GM12878 (cell line): ENCODE data around the gene TSPAN5. TPM values are rescaled to one million over a fixed set of nuclear protein-coding genes. Genes with fewer than 3 reads are reported as not detected.

Experiments
- ATAC-seq: fragments of 200-7000 bp; cut with Tn5 transposase; 3 replicates; pipeline ENCODE4 v1.9.1; 2020; ENCODE audit warnings: mild to moderate bottlenecking, moderate library complexity
- BruUV-seq: library from RNA; stranded (reverse); fragments of 400-500 nt; replicated peaks from 2 replicates; lab custom pipeline; 2021; lab: Mats Ljungman, UMichigan
- CTCF ChIA-PET: fragments of 300-600 bp; sonication (Branson Sonifier 250); formaldehyde crosslinking; extraction: SDS; loops from one replicate; lab custom pipeline; 2021; ENCODE audit warnings: inconsistent platforms; lab: Yijun Ruan, JAX
- POLR2A ChIA-PET: fragments of 350-600 bp; formaldehyde crosslinking; extraction: SDS; loops from one replicate; lab custom pipeline; 2021; ENCODE audit warnings: inconsistent platforms; lab: Charles Lee
- RAD21 ChIA-PET: fragments of 300-600 bp; sonication (Branson Sonifier 250); formaldehyde crosslinking; loops from one replicate; lab custom pipeline; 2023; ENCODE audit warnings: antibody characterized with exemption; ENCODE audit not compliant: unreplicated experiment; lab: Charles Lee
- SMC1A ChIA-PET: fragments of 300-600 bp; sonication (Branson Sonifier 250); formaldehyde crosslinking; loops from one replicate; lab custom pipeline; 2023; ENCODE audit not compliant: unreplicated experiment, uncharacterized antibody; lab: Charles Lee
- DNase-seq: peaks from one replicate; pipeline ENCODE4 v3.0.0-alpha.2; 2011; ENCODE audit warnings: low read depth, low spot score
- FAIRE-seq: peaks from 3 replicates; lab custom pipeline; 2011; peaks lifted over from hg19 to GRCh38; lab: Jason Lieb, UNC
- H2AFZ ChIP-seq: 2 replicates; pipeline ENCODE4 v1.6.0; 2011; ENCODE audit warnings: low read depth, low read length, control low read depth; ENCODE audit not compliant: control insufficient read depth
- H3K27ac ChIP-seq: 2 replicates; pipeline ENCODE4 v1.5.1; 2011; ENCODE audit warnings: control low read depth; ENCODE audit not compliant: control insufficient read depth, insufficient read depth
- H3K27me3 ChIP-seq, 2 experiments: replicated peaks in 1 of 2; 2 replicates each; pipeline versions ENCODE4 v1.6.0 to v1.6.1; 2011; ENCODE audit warnings: low read length in 1 of 2; ENCODE audit not compliant: control insufficient read depth in 2 of 2, insufficient read depth in 2 of 2
- H3K36me3 ChIP-seq, 2 experiments: 2 replicates each; pipeline ENCODE4 v1.5.1; 2011; ENCODE audit warnings: low read length in 1 of 2; ENCODE audit not compliant: control insufficient read depth in 2 of 2, insufficient read depth in 2 of 2
- H3K4me1 ChIP-seq: 2 replicates; pipeline ENCODE4 v1.6.1; 2011; ENCODE audit warnings: mild to moderate bottlenecking, low read length, moderate library complexity, mixed read lengths; ENCODE audit not compliant: control insufficient read depth, insufficient read depth
- H3K4me2 ChIP-seq: 2 replicates; pipeline ENCODE4 v1.6.0; 2011; ENCODE audit warnings: control low read depth; ENCODE audit not compliant: control insufficient read depth, insufficient read depth
- H3K4me3 ChIP-seq: fragments of 200-600 bp; sonication (generic); 2 replicates; pipeline ENCODE4 v1.5.1; 2016
- H3K79me2 ChIP-seq: 2 replicates; pipeline ENCODE4 v1.6.0; 2011; ENCODE audit warnings: low read length; ENCODE audit not compliant: control insufficient read depth, insufficient read depth
- H3K9ac ChIP-seq: 2 replicates; pipeline ENCODE4 v1.8.0; 2011; ENCODE audit warnings: low read length, control low read depth, mixed read lengths; ENCODE audit not compliant: control insufficient read depth, insufficient read depth
- H3K9me3 ChIP-seq: replicated peaks from 3 replicates; pipeline ENCODE4 v1.5.1; 2011; ENCODE audit warnings: mild to moderate bottlenecking, low read length; ENCODE audit not compliant: control insufficient read depth, insufficient read depth
- H4K20me1 ChIP-seq: 2 replicates; pipeline ENCODE4 v1.6.0; 2011; ENCODE audit not compliant: control insufficient read depth, insufficient read depth
- ETV6 ChIP-seq, 2 experiments: fragments of 450-650 bp in 1 of 2; IDR thresholded peaks in 1 of 2; conservative IDR thresholded peaks in 1 of 2; 2 replicates each; pipeline ENCODE4 v1.6.1; 2014; ENCODE audit warnings: antibody characterized with exemption in 1 of 2, borderline replicate concordance in 1 of 2, low read depth in 1 of 2, mild to moderate bottlenecking in 1 of 2, moderate library complexity in 1 of 2
- FOS ChIP-seq: IDR thresholded peaks from 3 replicates; pipeline ENCODE4 v1.6.1; 2011; ENCODE audit warnings: borderline replicate concordance; ENCODE audit not compliant: insufficient read length; ENCODE audit errors: extremely low read depth
- NR2F1 ChIP-seq: fragments of 450-650 bp; conservative IDR thresholded peaks from 2 replicates; pipeline ENCODE4 v1.6.1; 2017; ENCODE audit warnings: mild to moderate bottlenecking
- POLR2AphosphoS5 ChIP-seq: IDR thresholded peaks from 2 replicates; pipeline ENCODE4 v1.6.1; 2011; ENCODE audit warnings: mild to moderate bottlenecking, low read length, inconsistent platforms
- SREBF1 ChIP-seq: IDR thresholded peaks from 2 replicates; pipeline ENCODE4 v1.6.1; 2012; ENCODE audit warnings: mild to moderate bottlenecking, low read length
- ZNF622 ChIP-seq: fragments of 450-650 bp; IDR thresholded peaks from 2 replicates; pipeline ENCODE4 v1.6.1; 2017; ENCODE audit warnings: mild to moderate bottlenecking, inconsistent platforms
- WGBS: methylation state at CpG from one replicate; pipeline ENCODE4 v1.1.6; 2016; ENCODE audit warnings: low lambda C conversion rate; ENCODE audit not compliant: insufficient replicate concordance, insufficient coverage; ENCODE audit errors: missing lambda C conversion rate; 5-methylcytosine and 5-hydroxymethylcytosine counted together
- in situ Hi-C: fragments of 300-500 bp; cut with MboI; formaldehyde crosslinking; loops from 9 replicates; pipeline ENCODE4 v1.14.3; 2018; ENCODE audit warnings: mixed read lengths
- intact Hi-C: fragments of 100-400 bp; cut with micrococcal nuclease; formaldehyde crosslinking; loops from one replicate; pipeline ENCODE4 v1.14.2; 2022; ENCODE audit not compliant: unreplicated experiment
- polyA plus RNA-seq, 11 experiments: library from polyadenylated mRNA; depleted of rRNA in 4 of 11; unstranded in 6 of 11; stranded (reverse) in 5 of 11; fragments of >200 nt; fragmentation: Nextera tagmentation in 4 of 11; fragmentation: Illumina TruSeq in 1 of 11; extraction: Ambion mirVana in 4 of 11; extraction: Trizol in 1 of 11; gene quantifications; 1 replicate in 1 of 11; 2 replicates in 10 of 11; pipeline versions ENCODE4 v1.2.1 to v1.2.3, GENCODE V29; 2011 to 2016; ENCODE audit warnings: inconsistent platforms in 2 of 11, missing spikeins in 2 of 11, low read depth in 1 of 11
- total RNA-seq, 4 experiments: library from RNA; depleted of rRNA in 3 of 4; stranded (reverse); fragments of >200 nt in 3 of 4; fragmentation: Illumina TruSeq in 1 of 4; extraction: Trizol in 1 of 4; gene quantifications; 2 replicates each; pipeline versions ENCODE4 v1.2.1 to v1.2.3, GENCODE V29; 2013 to 2021
- TF ChIP-seq, protein P1 (sequence below): fragments of 450-650 bp; IDR thresholded peaks from 2 replicates; pipeline ENCODE4 v1.6.1; 2017; ENCODE audit warnings: mild to moderate bottlenecking
- TF ChIP-seq, protein P2 (sequence below), 3 experiments: IDR thresholded peaks in 2 of 3; conservative IDR thresholded peaks in 1 of 3; 2 replicates each; pipeline ENCODE4 v1.5.1; 2011; ENCODE audit warnings: low read depth in 3 of 3, low read length in 3 of 3, mild to moderate bottlenecking in 3 of 3, control low read depth in 2 of 3, moderate library complexity in 2 of 3, inconsistent platforms in 1 of 3, mixed read lengths in 1 of 3; ENCODE audit not compliant: control insufficient read depth in 2 of 3, insufficient read depth in 1 of 3; ENCODE audit errors: extremely low read depth in 1 of 3
- TF ChIP-seq, protein P3 (sequence below): IDR thresholded peaks from 2 replicates; pipeline ENCODE4 v1.6.1; 2011; ENCODE audit warnings: low read depth, low read length, improper control_type of control experiment, borderline replicate concordance

The TSPAN5 gene
- total and polyA plus RNA-seq, 10 of the 15 experiments (the other 5 are each of a cell fraction or from before 2014, with no cell fraction given): 0.09 to 8.2 (median 0.27) TPM

DNA sequence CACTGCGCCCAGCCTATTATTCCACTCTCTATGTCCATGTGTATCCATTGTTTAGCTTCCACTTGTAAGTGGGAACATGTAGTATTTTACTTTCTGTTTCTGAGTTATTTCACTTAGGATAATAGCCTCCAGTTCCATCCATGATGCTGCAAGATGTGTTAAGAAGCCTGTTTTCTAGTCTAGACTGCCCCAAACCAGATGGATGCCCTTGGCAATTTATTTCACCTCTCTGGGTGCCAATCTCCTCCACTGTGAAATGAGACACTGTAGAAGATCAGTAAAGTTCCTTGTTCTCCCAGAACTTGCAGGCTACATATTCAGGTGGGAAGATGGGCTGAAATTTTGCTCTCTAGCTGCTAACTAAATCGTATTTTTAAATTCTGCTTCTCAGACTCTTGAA lies 72.8 kb downstream of the TSPAN5 start (continued):
- TF ChIP-seq, protein P1, sequence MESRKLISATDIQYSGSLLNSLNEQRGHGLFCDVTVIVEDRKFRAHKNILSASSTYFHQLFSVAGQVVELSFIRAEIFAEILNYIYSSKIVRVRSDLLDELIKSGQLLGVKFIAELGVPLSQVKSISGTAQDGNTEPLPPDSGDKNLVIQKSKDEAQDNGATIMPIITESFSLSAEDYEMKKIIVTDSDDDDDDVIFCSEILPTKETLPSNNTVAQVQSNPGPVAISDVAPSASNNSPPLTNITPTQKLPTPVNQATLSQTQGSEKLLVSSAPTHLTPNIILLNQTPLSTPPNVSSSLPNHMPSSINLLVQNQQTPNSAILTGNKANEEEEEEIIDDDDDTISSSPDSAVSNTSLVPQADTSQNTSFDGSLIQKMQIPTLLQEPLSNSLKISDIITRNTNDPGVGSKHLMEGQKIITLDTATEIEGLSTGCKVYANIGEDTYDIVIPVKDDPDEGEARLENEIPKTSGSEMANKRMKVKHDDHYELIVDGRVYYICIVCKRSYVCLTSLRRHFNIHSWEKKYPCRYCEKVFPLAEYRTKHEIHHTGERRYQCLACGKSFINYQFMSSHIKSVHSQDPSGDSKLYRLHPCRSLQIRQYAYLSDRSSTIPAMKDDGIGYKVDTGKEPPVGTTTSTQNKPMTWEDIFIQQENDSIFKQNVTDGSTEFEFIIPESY: no peak
- TF ChIP-seq, protein P2, sequence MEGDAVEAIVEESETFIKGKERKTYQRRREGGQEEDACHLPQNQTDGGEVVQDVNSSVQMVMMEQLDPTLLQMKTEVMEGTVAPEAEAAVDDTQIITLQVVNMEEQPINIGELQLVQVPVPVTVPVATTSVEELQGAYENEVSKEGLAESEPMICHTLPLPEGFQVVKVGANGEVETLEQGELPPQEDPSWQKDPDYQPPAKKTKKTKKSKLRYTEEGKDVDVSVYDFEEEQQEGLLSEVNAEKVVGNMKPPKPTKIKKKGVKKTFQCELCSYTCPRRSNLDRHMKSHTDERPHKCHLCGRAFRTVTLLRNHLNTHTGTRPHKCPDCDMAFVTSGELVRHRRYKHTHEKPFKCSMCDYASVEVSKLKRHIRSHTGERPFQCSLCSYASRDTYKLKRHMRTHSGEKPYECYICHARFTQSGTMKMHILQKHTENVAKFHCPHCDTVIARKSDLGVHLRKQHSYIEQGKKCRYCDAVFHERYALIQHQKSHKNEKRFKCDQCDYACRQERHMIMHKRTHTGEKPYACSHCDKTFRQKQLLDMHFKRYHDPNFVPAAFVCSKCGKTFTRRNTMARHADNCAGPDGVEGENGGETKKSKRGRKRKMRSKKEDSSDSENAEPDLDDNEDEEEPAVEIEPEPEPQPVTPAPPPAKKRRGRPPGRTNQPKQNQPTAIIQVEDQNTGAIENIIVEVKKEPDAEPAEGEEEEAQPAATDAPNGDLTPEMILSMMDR (IDR thresholded peaks at IDR 0.05 in 2 of 3, conservative IDR thresholded peaks at IDR 0.05 in 1 of 3; ENCODE audit: control insufficient read depth in 2 of 3, extremely low read depth in 1 of 3, insufficient read depth in 1 of 3, low read depth in 3 of 3, low read length in 3 of 3): no peak
- TF ChIP-seq SREBF1: no peak
- no peak for TF ChIP-seq FOS
- TF ChIP-seq POLR2AphosphoS5: no peak
- TF ChIP-seq ETV6 (conservative IDR thresholded peaks at IDR 0.05 in 1 of 2, IDR thresholded peaks at IDR 0.05 in 1 of 2; ENCODE audit: borderline replicate concordance in 1 of 2, low read depth in 1 of 2): no peak
- TF ChIP-seq, protein P3, sequence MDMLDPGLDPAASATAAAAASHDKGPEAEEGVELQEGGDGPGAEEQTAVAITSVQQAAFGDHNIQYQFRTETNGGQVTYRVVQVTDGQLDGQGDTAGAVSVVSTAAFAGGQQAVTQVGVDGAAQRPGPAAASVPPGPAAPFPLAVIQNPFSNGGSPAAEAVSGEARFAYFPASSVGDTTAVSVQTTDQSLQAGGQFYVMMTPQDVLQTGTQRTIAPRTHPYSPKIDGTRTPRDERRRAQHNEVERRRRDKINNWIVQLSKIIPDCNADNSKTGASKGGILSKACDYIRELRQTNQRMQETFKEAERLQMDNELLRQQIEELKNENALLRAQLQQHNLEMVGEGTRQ: no peak
- TF ChIP-seq, all 136 proteins: peak for 0

DNA sequence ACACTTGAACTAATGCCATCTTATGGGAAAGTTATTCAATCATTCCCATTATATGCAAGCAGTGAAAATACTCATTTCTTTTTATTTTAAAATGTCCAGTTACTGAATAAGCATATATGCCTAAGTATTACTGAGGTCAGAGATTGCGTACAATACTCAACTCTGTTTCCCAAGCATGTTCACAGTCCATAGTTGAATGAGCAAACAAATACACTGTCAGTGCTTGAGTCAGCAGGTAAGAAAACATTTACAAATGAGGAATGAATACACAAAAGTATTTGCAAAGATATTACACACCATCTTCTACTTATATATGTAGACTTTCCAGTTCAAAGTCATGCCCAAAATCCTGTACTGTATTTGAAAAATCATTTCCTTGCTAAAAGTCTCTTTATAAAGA lies 74.1 kb downstream of the TSPAN5 start:
- POLR2A ChIA-PET: no interaction called here
- intact Hi-C loops: no loop called here

More for the DNA sequence above, 74.1 kb downstream of the TSPAN5 start:
- no TSS peak for BruUV-seq
- Histone ChIP-seq H3K4me3 (no peak overlapping the region), H3K27ac (no peak overlapping the region), H4K20me1 (no peaks in the 10 kb centered on the region), H3K79me2 (no peaks in the 10 kb centered on the region), H3K4me2 (no peak overlapping the region), H2AFZ (no peak overlapping the region), H3K9ac (no peak overlapping the region), H3K4me1 (no peaks in the 10 kb centered on the region), H3K27me3 (peaks cover 0 to 5% of the 10 kb centered on the region in 2 experiments; a peak in 2 of 4 replicates), H3K9me3 (no peaks in the 10 kb centered on the region), H3K36me3 (no peaks in the 10 kb centered on the region)
- RAD21 ChIA-PET: no interaction called here
- no peak for TF ChIP-seq ZNF622
- TF ChIP-seq NR2F1: no peak
- WGBS: 41% methylated on average over 1 of the region's 1 CpG
- ATAC-seq (no peak), FAIRE-seq (no peak), DNase-seq (no peak)
- SMC1A ChIA-PET: no interaction called here
- CTCF ChIA-PET: no interaction called here
- in situ Hi-C loops: no loop called here
